ENCODE results near the gene MAN2A2.

- TF ChIP-seq CTCF (conservative IDR thresholded peaks at IDR 0.05; ENCODE audit: low read length), result no peak
- TF ChIP-seq EZH2phosphoT487 (IDR thresholded peaks at IDR 0.05; ENCODE audit: borderline replicate concordance, low read depth, low read length), result no peak
These were observed 23.3 kb upstream of the MAN2A2 start for GRCh38 chr15:90879730-90880366.

All from OCI-LY7 (cell line).